Cerebellar nuclear complex (tissue), 1 donor: Measurements from ENCODE around the gene SFXN3.
"Not testable (repeated sequence)": the region's sequence is repeated elsewhere in the genome, so short reads cannot be mapped to it uniquely, and the experiment has no call there.

Experiments
- DNase-seq, 2 experiments: peaks; one replicate each; lab custom pipeline; 2025; lab: John Stamatoyannopoulos, UW

Gene SFXN3

DNA sequence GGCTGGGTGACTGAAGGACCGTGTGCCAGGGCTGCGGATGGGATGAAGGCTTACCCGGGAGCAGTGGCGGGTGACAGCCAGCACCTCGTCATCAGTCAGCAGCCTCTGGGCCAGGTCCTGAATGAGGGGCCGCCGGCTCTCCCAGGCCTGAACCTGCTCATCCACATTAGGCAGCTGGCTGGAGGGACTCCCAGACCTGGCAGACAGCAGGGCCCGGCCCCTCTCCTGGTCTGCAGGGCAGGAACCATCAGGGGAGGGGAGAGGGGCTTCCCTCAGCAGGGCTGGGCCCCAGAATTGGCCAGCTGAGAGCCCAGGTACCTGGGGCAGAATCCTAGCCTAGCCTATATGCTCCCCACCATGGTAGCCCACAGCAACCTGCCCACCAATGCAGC, 15.5 kb upstream of the SFXN3 start:
- DNase-seq = no peak

GRCh38 chr10:101016814-101017213, 14.2 kb upstream of the SFXN3 start:
- no peak for DNase-seq

- no peak for DNase-seq
Observed at GRCh38 chr10:101018118-101018599, 12.9 kb upstream of the SFXN3 start.

GRCh38 chr10:101018600-101019439, 12.2 kb upstream of the SFXN3 start:
- no peak for DNase-seq

- no peak for DNase-seq
Observed at GRCh38 chr10:101019440-101019703, 11.7 kb upstream of the SFXN3 start.

DNA sequence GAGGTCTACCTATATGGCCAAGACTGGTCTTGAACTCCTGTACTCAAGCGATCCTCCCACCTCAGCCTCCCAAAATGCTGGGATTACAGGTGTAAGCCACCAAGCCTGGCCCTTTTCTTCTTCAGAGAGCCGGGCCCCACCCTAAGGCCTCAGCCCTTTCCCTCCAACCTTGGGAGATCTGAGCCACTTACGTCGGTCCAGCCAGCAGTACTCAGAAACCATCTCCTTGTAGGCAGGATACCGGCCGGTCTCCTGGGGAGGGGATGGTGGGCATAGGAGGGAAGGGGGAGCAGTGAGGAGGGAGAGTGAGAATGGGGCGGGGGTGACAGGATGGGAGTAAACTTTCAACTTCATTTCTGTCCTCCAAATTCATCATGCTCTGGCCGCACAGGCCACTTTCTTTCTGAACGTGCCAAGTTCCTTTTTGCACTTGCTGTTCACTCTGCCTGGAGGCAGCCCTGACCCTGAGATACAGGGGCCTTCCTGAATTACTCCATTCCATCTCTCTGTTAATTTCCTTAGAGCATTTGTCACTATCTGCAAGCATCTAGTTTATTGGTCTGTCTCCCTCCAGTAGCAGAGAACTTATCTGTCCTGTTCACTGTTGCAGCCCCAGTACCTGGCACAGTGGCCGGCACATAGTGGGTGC, 10.5 kb upstream of the SFXN3 start:
- no peak for DNase-seq

DNA sequence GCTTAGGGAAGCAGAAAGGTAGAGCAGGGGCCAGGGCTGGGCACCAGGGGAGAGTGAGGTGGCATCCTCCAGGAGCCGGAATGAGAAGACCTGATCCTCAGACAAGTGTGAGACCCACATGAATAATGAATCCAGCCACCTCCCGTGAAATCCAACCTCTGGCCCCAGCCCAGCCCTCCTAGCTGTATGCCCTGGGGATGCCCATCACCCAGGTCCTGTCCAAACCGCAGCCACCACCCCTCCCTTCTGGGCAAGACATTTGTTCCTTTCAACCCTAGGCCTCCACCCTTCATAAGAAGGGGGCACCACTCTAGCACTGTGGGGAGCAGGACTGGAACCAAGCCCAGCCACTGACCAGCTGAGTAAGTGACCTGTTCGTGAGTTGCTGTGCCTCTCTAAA, 9.8 kb upstream of the SFXN3 start:
- no peak for DNase-seq

DNA sequence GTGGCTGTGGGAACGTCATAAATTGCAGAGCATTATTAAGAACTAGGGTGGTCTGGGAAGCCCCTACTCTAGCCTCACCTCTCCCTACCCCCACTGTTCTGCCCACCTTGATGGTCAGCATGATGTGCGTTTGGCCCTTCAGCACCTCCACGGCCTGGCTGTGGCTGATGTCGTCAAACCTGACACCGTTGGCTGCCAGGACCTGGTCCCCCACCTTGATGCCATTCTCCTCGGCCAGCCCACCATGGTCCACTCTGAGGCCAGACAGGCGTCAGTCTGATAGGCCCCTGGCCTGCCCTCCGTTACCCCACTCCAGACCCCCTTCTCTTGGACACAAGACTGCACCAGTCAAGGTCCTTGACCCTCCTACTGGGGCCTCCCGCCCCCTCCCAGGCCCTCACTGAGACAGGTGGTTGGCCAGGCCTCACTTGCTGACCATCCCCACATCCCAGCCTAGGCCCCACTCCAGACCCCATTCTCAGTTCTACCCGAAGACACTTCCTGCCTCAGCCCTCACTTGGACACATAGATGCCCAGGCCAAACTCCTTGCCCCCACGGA, 9.3 kb upstream of the SFXN3 start:
- DNase-seq = no peak

GRCh38 chr10:101022967-101023705, 7.9 kb upstream of the SFXN3 start:
- DNase-seq = no peak

DNA sequence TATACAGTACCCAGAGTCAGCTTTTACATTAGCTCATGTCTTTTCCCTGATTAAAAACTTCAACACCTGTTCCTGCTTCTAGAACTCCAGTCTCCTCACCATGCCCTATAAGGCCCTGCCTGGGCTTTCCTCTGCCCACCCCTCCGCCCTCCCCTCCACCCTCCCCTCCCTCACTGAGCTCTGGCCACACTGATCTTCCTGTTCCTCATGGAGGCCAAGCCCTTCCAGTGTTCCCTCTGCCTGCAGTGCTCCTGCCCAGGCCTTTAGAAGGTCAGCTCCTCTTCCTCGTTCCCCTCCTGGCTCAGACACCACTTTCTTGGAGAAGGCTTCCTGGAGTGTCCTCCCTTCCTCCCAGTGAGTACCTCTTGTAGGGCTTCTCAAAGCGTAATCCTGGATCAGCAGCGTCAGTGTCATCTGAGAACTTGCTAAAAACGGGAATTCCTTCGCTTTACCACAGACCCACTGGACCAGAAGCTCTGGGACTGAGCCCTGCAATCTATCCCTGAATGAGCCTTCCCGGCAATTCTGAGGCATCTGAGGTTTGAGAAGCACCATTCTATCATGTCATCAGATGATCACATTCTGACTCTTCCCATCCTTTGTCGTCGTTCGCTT, 3.8 kb upstream of the SFXN3 start:
- no peak for DNase-seq

- no peak for DNase-seq
Observed at GRCh38 chr10:101028446-101029337, 2.3 kb upstream of the SFXN3 start.

DNA sequence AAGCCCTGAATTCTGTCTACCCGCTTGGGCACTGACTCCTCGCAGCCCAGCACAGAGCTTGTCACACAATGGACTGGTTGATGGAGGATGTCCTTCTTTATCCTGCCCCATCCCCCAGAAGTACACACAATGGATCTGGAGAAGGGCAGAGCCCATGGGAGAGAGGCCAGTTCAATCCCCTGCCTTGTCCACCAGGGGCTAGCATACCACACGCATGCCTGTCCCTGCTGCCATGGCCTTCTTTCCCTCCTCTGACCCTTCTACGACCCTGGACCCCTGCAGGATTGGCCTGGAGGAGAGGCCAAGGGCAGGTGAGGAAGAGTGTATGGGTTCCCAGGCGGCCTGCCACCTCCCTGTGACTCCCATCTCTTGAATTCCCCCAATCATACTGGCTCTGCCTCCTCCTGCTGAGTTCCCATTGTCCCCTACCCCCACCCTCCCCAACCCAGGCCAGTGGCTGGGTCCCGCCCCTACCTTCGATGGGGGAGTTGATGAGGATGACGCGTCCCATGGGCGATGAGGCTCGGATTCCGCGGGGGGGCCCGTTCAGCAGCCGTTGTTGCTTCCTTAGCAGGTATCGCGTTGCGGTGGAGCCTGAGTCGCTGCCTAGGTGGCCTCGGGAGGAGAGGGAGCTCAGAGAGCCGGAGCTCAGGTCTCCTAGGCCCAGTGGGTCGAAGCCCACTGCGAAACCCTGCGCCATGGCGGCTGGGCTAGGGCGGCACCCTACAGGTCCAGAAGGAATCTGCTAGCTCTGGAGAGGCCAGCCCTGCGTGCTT, 1.3 kb upstream of the SFXN3 start:
- DNase-seq = no peak

- DNase-seq = no peak
Observed at GRCh38 chr10:101030496-101031127, 422 bp upstream of the SFXN3 start.

DNA sequence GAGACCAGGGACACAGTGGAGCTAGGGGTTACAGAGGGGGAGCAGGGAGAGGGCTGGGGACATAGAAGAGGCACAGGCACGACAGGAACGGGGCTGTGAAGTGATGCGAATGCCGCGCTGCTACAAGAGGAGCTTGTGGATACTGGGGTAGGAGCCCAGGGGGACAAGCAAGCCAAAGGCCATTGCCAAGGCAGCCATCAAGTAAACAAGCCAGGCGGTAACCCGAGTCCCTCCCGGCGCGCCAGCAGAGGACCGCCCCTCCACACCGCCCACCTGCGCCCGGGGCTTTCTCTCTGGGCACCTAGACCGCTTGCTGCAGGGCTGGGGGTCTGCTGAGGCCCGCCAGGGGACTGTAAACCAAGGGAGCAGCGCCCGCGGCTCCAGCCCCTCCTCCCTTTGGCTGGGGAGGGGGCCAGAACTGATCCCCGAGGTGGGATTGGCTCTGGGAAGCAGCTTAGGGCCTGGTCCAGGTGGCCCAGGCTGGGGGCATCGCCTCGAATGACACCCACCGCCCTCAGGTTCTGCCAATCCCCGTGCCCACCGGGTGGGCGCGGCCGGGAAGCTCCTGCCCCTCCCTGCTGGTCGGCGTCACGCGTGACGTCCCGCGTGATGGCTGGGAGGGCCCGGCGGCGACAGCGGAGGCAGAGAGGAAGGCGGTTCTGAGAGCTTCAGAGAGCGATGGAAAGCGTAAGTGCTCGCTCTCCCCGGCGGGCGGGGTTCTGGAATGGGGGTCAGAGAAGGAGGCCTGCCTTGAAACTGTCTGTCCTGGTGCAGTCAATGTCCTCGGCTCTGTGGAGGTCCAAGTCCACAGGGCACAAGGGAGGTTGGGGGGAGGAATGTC, 982 bp downstream of the SFXN3 start:
- DNase-seq = peak; percentile 21 to 62

GRCh38 chr10:101032637-101033224, 1.7 kb downstream of the SFXN3 start:
- DNase-seq = peak; percentile 74 to 76

GRCh38 chr10:101033276-101033675, 2.2 kb downstream of the SFXN3 start:
- DNase-seq = no peak

DNA sequence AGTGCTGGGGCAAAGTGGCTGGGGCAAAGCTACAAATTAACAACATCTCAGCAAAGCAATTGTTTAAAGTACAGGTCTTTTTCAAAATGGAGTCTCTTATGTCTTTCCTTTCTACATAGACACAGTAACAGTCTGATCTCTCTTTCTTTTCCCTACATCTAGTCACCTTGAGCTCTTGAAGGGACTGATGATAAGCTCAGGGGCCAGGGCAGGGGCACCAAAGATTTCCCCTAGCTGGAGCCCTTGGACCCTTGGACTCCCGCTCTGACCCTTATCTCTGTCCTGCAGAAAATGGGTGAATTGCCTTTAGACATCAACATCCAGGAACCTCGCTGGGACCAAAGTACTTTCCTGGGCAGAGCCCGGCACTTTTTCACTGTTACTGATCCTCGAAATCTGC, 3.4 kb downstream of the SFXN3 start:
- not testable (repeated sequence) for DNase-seq

GRCh38 chr10:101035314-101035713, 4.3 kb downstream of the SFXN3 start:
- no peak for DNase-seq
